ENCODE results near the gene INSIG1. TPM values are rescaled to one million over a fixed set of nuclear protein-coding genes. Genes with fewer than 3 reads are reported as not detected.

The INSIG1 gene
- total and polyA plus RNA-seq, 2 donors from 2014 or later, result 24.6 to 25.7 TPM

- TF ChIP-seq, protein P1, sequence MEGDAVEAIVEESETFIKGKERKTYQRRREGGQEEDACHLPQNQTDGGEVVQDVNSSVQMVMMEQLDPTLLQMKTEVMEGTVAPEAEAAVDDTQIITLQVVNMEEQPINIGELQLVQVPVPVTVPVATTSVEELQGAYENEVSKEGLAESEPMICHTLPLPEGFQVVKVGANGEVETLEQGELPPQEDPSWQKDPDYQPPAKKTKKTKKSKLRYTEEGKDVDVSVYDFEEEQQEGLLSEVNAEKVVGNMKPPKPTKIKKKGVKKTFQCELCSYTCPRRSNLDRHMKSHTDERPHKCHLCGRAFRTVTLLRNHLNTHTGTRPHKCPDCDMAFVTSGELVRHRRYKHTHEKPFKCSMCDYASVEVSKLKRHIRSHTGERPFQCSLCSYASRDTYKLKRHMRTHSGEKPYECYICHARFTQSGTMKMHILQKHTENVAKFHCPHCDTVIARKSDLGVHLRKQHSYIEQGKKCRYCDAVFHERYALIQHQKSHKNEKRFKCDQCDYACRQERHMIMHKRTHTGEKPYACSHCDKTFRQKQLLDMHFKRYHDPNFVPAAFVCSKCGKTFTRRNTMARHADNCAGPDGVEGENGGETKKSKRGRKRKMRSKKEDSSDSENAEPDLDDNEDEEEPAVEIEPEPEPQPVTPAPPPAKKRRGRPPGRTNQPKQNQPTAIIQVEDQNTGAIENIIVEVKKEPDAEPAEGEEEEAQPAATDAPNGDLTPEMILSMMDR (IDR thresholded peaks at IDR 0.05; ENCODE audit: borderline replicate concordance, extremely low read depth, insufficient read depth), result no peak
- Histone ChIP-seq H3K9me3 (ENCODE audit: control insufficient read depth in 2 of 3, insufficient read depth in 1 of 3, low read length in 3 of 3) (no peaks in the 10 kb centered on the region), H3K27ac (ENCODE audit: low read depth in 2 of 2, low read length in 2 of 2) (no peak overlapping the region), H3K9ac (ENCODE audit: low read length in 3 of 3) (no peak overlapping the region), H3K4me1 (ENCODE audit: control insufficient read depth in 2 of 3, insufficient read depth in 2 of 3, low read depth in 1 of 3, low read length in 3 of 3) (no peaks in the 10 kb centered on the region), H3K27me3 (ENCODE audit: control insufficient read depth, insufficient read depth, low read length) (no peaks in the 10 kb centered on the region), H3K36me3 (ENCODE audit: control insufficient read depth in 2 of 3, insufficient read depth in 3 of 3, low read length in 3 of 3) (no peaks in the 10 kb centered on the region), H3K4me3 (ENCODE audit: low read length in 3 of 3) (no peak overlapping the region)
- intact Hi-C loops (cut with DNase I), result no loop called here
- DNase-seq (no peak), FAIRE-seq (no peak)
Observed at GRCh38 chr7:155268921-155269650, 28.6 kb upstream of the INSIG1 start.

GRCh38 chr7:155269766-155270585 is 27.7 kb upstream of the INSIG1 start:
- no peaks in the 10 kb centered on the region for H3K9me3 ChIP-seq (ENCODE audit: control insufficient read depth in 2 of 3, insufficient read depth in 1 of 3, low read length in 3 of 3)
- H3K4me3 ChIP-seq (ENCODE audit: low read length in 3 of 3), result no peak overlapping the region
- H3K36me3 ChIP-seq (ENCODE audit: control insufficient read depth in 2 of 3, insufficient read depth in 3 of 3, low read length in 3 of 3), result no peaks in the 10 kb centered on the region
- H3K4me1 ChIP-seq (ENCODE audit: control insufficient read depth in 2 of 3, insufficient read depth in 2 of 3, low read depth in 1 of 3, low read length in 3 of 3), result no peaks in the 10 kb centered on the region
- FAIRE-seq (no peak), DNase-seq (peak in 1 of 5 donors; percentile 64)
- TF ChIP-seq, protein P1 (IDR thresholded peaks at IDR 0.05; ENCODE audit: borderline replicate concordance, extremely low read depth, insufficient read depth), result no peak
- intact Hi-C loops (cut with DNase I), result no loop called here
- H3K9ac ChIP-seq (ENCODE audit: low read length in 3 of 3), result no peak overlapping the region
- H3K27ac ChIP-seq (ENCODE audit: low read depth in 2 of 2, low read length in 2 of 2), result no peak overlapping the region
- H3K27me3 ChIP-seq (ENCODE audit: control insufficient read depth, insufficient read depth, low read length), result peaks cover 2% of the 10 kb centered on the region

- intact Hi-C loops (cut with DNase I), result no loop called here
- DNase-seq (no peak), FAIRE-seq (no peak)
- Histone ChIP-seq H3K27me3 (ENCODE audit: control insufficient read depth, insufficient read depth, low read length) (peaks cover 2% of the 10 kb centered on the region), H3K4me1 (ENCODE audit: control insufficient read depth in 2 of 3, insufficient read depth in 2 of 3, low read depth in 1 of 3, low read length in 3 of 3) (no peaks in the 10 kb centered on the region), H3K9ac (ENCODE audit: low read length in 3 of 3) (no peak overlapping the region), H3K9me3 (ENCODE audit: control insufficient read depth in 2 of 3, insufficient read depth in 1 of 3, low read length in 3 of 3) (no peaks in the 10 kb centered on the region), H3K36me3 (ENCODE audit: control insufficient read depth in 2 of 3, insufficient read depth in 3 of 3, low read length in 3 of 3) (no peaks in the 10 kb centered on the region), H3K4me3 (ENCODE audit: low read length in 3 of 3) (no peak overlapping the region), H3K27ac (ENCODE audit: low read depth in 2 of 2, low read length in 2 of 2) (no peak overlapping the region)
- TF ChIP-seq, protein P1 (IDR thresholded peaks at IDR 0.05; ENCODE audit: borderline replicate concordance, extremely low read depth, insufficient read depth), result no peak
Observed at GRCh38 chr7:155270861-155271260, 26.8 kb upstream of the INSIG1 start.
